ENCODE results near the gene PTPRK.
A peak's percentile ranks its signal among the peaks of the same experiment; 100 is the strongest.

The PTPRK gene

GRCh38 chr6:127939442-127940066, 580.8 kb downstream of the PTPRK start (continued):
- TF ChIP-seq, protein P1, sequence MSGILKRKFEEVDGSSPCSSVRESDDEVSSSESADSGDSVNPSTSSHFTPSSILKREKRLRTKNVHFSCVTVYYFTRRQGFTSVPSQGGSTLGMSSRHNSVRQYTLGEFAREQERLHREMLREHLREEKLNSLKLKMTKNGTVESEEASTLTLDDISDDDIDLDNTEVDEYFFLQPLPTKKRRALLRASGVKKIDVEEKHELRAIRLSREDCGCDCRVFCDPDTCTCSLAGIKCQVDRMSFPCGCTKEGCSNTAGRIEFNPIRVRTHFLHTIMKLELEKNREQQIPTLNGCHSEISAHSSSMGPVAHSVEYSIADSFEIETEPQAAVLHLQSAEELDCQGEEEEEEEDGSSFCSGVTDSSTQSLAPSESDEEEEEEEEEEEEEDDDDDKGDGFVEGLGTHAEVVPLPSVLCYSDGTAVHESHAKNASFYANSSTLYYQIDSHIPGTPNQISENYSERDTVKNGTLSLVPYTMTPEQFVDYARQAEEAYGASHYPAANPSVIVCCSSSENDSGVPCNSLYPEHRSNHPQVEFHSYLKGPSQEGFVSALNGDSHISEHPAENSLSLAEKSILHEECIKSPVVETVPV (CRISPR knock-in tag; IDR thresholded peaks at IDR 0.05), result no peak

GRCh38 chr6:127938701-127939100, 581.7 kb downstream of the PTPRK start:
- TF ChIP-seq GLIS3 (CRISPR knock-in tag; IDR thresholded peaks at IDR 0.05), result no peak
- TF ChIP-seq ISL1 (CRISPR knock-in tag; IDR thresholded peaks at IDR 0.05), result no peak
- TF ChIP-seq, protein P2, sequence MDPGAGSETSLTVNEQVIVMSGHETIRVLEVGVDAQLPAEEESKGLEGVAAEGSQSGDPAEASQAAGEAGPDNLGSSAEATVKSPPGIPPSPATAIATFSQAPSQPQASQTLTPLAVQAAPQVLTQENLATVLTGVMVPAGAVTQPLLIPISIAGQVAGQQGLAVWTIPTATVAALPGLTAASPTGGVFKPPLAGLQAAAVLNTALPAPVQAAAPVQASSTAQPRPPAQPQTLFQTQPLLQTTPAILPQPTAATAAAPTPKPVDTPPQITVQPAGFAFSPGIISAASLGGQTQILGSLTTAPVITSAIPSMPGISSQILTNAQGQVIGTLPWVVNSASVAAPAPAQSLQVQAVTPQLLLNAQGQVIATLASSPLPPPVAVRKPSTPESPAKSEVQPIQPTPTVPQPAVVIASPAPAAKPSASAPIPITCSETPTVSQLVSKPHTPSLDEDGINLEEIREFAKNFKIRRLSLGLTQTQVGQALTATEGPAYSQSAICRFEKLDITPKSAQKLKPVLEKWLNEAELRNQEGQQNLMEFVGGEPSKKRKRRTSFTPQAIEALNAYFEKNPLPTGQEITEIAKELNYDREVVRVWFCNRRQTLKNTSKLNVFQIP (CRISPR knock-in tag; IDR thresholded peaks at IDR 0.05; ENCODE audit: borderline replicate concordance, low read depth), result no peak
- TF ChIP-seq, protein P3, sequence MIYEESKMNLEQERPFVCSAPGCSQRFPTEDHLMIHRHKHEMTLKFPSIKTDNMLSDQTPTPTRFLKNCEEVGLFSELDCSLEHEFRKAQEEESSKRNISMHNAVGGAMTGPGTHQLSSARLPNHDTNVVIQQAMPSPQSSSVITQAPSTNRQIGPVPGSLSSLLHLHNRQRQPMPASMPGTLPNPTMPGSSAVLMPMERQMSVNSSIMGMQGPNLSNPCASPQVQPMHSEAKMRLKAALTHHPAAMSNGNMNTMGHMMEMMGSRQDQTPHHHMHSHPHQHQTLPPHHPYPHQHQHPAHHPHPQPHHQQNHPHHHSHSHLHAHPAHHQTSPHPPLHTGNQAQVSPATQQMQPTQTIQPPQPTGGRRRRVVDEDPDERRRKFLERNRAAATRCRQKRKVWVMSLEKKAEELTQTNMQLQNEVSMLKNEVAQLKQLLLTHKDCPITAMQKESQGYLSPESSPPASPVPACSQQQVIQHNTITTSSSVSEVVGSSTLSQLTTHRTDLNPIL (CRISPR knock-in tag; IDR thresholded peaks at IDR 0.05; ENCODE audit: low read depth), result no peak
- no peak for TF ChIP-seq PATZ1 (CRISPR knock-in tag; IDR thresholded peaks at IDR 0.05; ENCODE audit: borderline replicate concordance)
- no peak for TF ChIP-seq TOX (CRISPR knock-in tag; IDR thresholded peaks at IDR 0.05; ENCODE audit: borderline replicate concordance)
- no peak for TF ChIP-seq ZNF70 (CRISPR knock-in tag; IDR thresholded peaks at IDR 0.05)
- ATAC-seq, result peak; percentile 81

DNA sequence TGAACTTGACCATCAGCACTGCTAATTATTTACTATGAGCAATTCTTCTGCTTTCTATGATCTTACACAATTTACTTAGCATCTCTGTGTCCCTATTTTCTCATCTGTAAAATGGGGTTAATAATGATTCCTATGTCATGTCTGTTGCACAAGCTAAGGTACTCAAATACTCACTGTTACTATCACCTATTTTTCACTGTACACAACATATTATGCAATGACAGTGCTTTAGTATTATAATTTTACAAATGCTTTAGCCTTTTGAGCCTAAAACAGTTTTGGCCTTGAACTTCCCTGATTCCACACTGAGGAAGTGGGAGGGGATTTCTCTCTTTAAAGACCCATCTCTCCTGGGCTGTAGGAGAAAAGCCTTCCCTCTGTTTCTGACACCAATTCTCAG, 582.7 kb downstream of the PTPRK start:
- ATAC-seq, result no peak
- no peak for TF ChIP-seq ZNF70 (CRISPR knock-in tag; IDR thresholded peaks at IDR 0.05)
- TF ChIP-seq ZNF8 (CRISPR knock-in tag; IDR thresholded peaks at IDR 0.05), result no peak
- no peak for TF ChIP-seq TSHZ2 (CRISPR knock-in tag; IDR thresholded peaks at IDR 0.05)
- TF ChIP-seq ARNTL (CRISPR knock-in tag; IDR thresholded peaks at IDR 0.05; ENCODE audit: borderline replicate concordance, low read depth), result no peak
- TF ChIP-seq, protein P3 (CRISPR knock-in tag; IDR thresholded peaks at IDR 0.05; ENCODE audit: low read depth), result no peak
- no peak for TF ChIP-seq ZFP3 (CRISPR knock-in tag; IDR thresholded peaks at IDR 0.05)
- no peak for TF ChIP-seq OSR1 (CRISPR knock-in tag; IDR thresholded peaks at IDR 0.05)
- TF ChIP-seq ZFP30 (CRISPR knock-in tag; IDR thresholded peaks at IDR 0.05), result no peak
- TF ChIP-seq TOX (CRISPR knock-in tag; IDR thresholded peaks at IDR 0.05; ENCODE audit: borderline replicate concordance), result no peak
- no peak for TF ChIP-seq CSDC2 (CRISPR knock-in tag; IDR thresholded peaks at IDR 0.05)
- TF ChIP-seq PATZ1 (CRISPR knock-in tag; IDR thresholded peaks at IDR 0.05; ENCODE audit: borderline replicate concordance), result no peak

All from SK-N-SH treated with all-trans-retinoic acid at 6 μM for 48 hours (cell line).